ENCODE results near the gene DNAJB1. TPM values are rescaled to one million over a fixed set of nuclear protein-coding genes. Genes with fewer than 3 reads are reported as not detected.
"Not testable (repeated sequence)": the region's sequence is repeated elsewhere in the genome, so short reads cannot be mapped to it uniquely, and the experiment has no call there.

Gene DNAJB1
- total RNA-seq, 2 experiments from 2014 or later: 89.7 to 100 TPM

DNA sequence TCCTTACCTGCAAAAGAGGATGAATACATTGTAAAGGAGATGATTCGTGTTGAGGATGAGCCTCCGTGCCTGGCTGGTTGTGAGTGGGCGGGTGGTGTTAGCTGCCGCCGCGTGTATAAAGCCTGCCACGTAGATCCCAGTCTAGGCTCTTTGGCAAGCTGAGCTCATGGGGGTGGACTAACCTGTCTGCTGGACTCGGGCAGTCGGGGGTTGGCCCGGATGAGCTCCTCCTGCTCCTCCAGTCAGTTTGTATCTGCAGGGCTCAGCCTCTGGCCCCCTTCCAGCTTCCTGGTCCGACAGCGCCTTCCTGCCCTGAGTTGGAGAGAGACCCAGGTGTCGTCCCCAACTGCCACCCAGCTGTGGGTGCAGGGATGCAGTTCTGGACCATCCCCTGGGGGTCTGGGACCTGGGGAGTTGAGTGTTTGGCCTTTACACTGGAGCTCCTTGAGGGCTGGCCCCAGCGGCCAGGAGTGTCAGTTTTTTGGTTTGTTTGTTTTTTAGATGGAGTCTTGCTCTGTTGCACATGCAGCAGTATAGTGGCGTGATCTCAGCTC, 32.1 kb upstream of the DNAJB1 start:
- H3K4me1 Mint-ChIP-seq: peaks cover 49% of the 10 kb centered on the region
- ChIA-PET CTCF (interaction anchor here (1.1 to 2.0 kb wide), 3 partner anchors 12 to 18 kb away, joined by 3 to 5 read pairs (median 4); no protein-coding TSS in a partner anchor), POLR2A (no interaction called here)

DNA sequence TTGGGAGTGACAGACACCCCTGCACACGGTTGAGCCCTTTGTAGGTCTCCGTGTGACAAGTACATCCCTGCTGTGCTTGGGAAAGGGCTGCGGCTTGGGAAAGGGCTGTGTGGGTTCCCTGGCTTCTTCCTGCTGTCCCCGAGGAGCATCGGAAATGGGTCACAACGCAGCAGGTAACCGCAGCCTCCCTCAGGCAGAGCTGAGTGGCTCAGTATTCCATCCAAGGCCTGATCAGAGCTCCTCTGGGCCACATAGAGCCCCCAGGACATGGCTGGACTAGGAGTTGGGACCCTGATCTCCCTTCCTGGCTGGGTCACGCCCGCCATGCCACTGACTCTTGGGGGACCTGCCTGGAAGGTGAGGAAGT, 27.5 kb upstream of the DNAJB1 start:
- H3K36me3 Mint-ChIP-seq (ENCODE audit: low read depth): peaks cover 19% of the 10 kb centered on the region
- no peaks in the 10 kb centered on the region for H3K9me3 Mint-ChIP-seq
- no peaks in the 10 kb centered on the region for H3K27me3 Mint-ChIP-seq
- peak overlapping the region; percentile 31 for H3K27ac Mint-ChIP-seq
- ChIA-PET CTCF (interaction anchor here (0.6 to 1.7 kb wide), 3 partner anchors 11 to 34 kb away, joined by 3 to 6 read pairs (median 3); no protein-coding TSS in a partner anchor), POLR2A (no interaction called here)
- peaks cover 28% of the 10 kb centered on the region for H3K4me1 Mint-ChIP-seq
- H3K4me3 Mint-ChIP-seq: no peak overlapping the region
- DNase-seq: no peak

More for the DNA sequence above, 32.1 kb upstream of the DNAJB1 start:
- H3K27me3 Mint-ChIP-seq: no peaks in the 10 kb centered on the region
- no peaks in the 10 kb centered on the region for H3K9me3 Mint-ChIP-seq
- no peak for DNase-seq
- H3K27ac Mint-ChIP-seq: peak overlapping the region; percentile 88
- peaks cover 16% of the 10 kb centered on the region for H3K36me3 Mint-ChIP-seq (ENCODE audit: low read depth)
- no peak overlapping the region for H3K4me3 Mint-ChIP-seq

DNA sequence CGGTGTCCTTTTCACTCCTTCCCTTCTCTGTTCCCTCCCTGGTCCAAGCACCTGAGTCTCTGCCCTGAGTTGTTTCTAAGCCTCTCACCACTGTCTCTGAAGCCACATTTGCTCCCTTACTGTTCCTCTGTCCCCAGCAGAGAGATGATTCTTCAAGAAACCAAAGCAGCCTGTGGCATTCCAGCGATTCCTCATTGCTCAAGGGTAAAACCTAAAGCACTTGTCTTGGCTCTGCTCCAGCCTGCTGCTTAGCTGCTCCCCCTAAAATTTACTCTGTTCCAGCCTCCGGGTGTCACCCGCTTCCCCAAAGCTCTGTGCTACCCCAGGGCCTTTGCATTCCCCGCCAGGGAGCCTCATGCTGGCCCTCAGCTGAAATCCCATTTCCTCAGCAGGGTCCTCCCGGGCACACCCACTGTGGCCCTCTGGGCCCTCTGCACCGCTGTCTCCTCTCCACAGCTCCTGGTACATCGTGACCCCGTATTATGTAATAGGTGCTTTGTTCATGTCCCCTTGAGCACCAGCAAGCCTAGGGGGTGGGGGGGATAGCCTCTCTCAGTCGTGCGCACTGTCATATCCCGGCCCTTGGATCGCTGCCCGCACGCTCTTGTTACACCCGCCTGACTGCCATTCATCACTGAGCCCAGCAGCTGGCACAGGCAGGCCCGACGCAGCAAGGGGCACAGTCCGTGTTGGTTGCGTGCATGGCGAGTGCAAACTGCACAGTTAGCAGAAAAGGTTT, 26.9 kb upstream of the DNAJB1 start:
- Mint-ChIP-seq H3K4me1 (peaks cover 23% of the 10 kb centered on the region), H3K9me3 (no peaks in the 10 kb centered on the region), H3K36me3 (ENCODE audit: low read depth) (peaks cover 17% of the 10 kb centered on the region), H3K4me3 (no peak overlapping the region), H3K27ac (no peak overlapping the region), H3K27me3 (no peaks in the 10 kb centered on the region)
- no peak for DNase-seq
- ChIA-PET CTCF (interaction anchor here (0.6 to 1.6 kb wide), 4 partner anchors 11 to 48 kb away, joined by 3 to 5 read pairs (median 3); no protein-coding TSS in a partner anchor), POLR2A (no interaction called here)

GRCh38 chr19:14544047-14544446, 25.9 kb upstream of the DNAJB1 start:
- Mint-ChIP-seq H3K4me1 (peaks cover 25% of the 10 kb centered on the region), H3K27me3 (no peaks in the 10 kb centered on the region), H3K9me3 (no peaks in the 10 kb centered on the region), H3K27ac (no peak overlapping the region), H3K4me3 (no peak overlapping the region), H3K36me3 (ENCODE audit: low read depth) (peaks cover 17% of the 10 kb centered on the region)
- ChIA-PET CTCF (interaction anchor here (1.6 kb wide), 1 partner anchor 13 kb away, joined by 5 read pairs; no protein-coding TSS in a partner anchor), POLR2A (no interaction called here)
- no peak for DNase-seq

DNA sequence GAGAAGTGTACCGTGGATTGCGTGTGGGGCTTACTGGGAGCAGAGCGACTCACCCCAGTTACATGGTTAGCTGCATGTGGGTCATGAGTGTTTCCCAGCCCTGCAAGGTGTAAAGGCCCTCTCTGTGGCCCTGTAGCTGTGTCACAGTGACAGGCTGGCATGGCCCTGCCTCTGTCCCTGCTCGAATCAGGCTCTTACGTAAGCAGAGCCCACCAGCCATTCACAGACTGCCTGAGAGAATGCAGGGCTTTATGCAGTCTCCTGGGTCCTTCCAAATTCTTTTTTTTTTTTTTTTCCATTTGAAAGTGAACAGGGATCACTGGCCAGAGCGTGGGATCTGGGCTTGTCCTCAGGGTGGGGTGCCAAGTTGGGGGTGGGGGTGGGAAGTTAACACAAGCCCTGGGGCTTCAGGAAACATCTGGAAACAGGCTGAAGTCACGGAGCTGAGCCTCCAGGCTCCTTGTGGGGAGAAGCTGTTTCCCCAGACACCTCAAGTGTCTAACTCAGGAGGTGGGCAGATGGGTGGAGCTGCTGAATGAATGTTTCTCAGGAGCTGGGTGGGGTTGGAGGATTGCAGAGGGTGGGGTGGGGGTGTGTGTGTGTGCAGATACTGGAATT, 24.6 kb upstream of the DNAJB1 start:
- no peaks in the 10 kb centered on the region for H3K9me3 Mint-ChIP-seq
- CTCF ChIA-PET: interaction anchor here (1.2 kb wide), 2 partner anchors 11 to 30 kb away, joined by 3 to 5 read pairs; no protein-coding TSS in a partner anchor
- DNase-seq: no peak
- no peaks in the 10 kb centered on the region for H3K27me3 Mint-ChIP-seq
- H3K4me3 Mint-ChIP-seq: no peak overlapping the region
- H3K36me3 Mint-ChIP-seq (ENCODE audit: low read depth): peaks cover 8% of the 10 kb centered on the region
- H3K27ac Mint-ChIP-seq: no peak overlapping the region
- POLR2A ChIA-PET: no interaction called here
- H3K4me1 Mint-ChIP-seq: peaks cover 23% of the 10 kb centered on the region

- H3K4me1 Mint-ChIP-seq: peaks cover 25% of the 10 kb centered on the region
- H3K4me3 Mint-ChIP-seq; DNase-seq; POLR2A ChIA-PET; H3K27me3 Mint-ChIP-seq; H3K36me3 Mint-ChIP-seq (ENCODE audit: low read depth); H3K9me3 Mint-ChIP-seq; H3K27ac Mint-ChIP-seq: not testable (repeated sequence)
- CTCF ChIA-PET: interaction anchor here (0.7 kb wide), 1 partner anchor 131 kb away, joined by 3 read pairs; no protein-coding TSS in a partner anchor
These were observed 23.8 kb upstream of the DNAJB1 start for GRCh38 chr19:14541979-14542378.

GRCh38 chr19:14540741-14541525, 22.7 kb upstream of the DNAJB1 start:
- H3K27me3 Mint-ChIP-seq: no peaks in the 10 kb centered on the region
- no peak overlapping the region for H3K27ac Mint-ChIP-seq
- no peak overlapping the region for H3K4me3 Mint-ChIP-seq
- H3K9me3 Mint-ChIP-seq: no peaks in the 10 kb centered on the region
- no peak for DNase-seq
- ChIA-PET CTCF (interaction anchor here (0.6 kb wide), 1 partner anchor 16 kb away, joined by 4 read pairs; no protein-coding TSS in a partner anchor), POLR2A (no interaction called here)
- H3K4me1 Mint-ChIP-seq: peaks cover 24% of the 10 kb centered on the region
- peaks cover 8% of the 10 kb centered on the region for H3K36me3 Mint-ChIP-seq (ENCODE audit: low read depth)

DNA sequence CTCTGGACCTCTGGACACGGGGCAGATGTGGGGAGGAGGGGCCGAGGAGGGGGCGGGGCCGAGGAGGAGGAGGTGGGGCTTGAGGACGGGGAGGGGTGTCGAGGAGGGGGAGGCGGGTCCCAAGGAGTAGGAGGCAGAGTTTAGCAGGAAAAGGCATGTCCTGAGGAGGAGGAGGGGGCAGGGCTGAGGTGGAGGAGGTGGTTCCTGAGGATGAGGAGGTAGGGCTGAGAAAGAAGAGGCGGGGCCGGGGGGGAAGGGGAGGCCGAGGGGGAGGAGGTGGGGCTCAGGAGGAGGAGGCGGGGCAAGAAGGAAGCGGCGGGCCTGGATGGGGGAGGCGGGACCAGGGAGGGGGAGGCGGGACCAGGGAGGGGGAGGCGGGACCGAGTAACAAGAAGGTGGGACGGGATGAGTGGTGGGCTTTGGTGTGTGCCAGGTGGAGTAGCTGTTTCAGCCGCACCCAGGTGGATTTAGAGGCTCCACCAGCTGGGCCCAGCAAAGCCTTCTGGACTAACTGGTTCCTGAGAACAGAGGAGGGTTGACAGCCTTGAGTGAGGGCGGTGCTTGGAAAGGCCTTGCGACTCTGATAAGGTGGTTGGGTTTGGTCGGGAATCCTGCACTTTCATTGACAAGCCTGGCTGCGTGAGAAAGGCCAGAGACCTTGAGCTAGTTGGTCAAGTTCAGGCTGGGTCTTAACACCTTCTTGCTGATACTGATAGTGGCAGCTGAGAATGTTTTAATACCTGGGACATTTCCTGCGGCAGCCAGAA, 18.9 kb upstream of the DNAJB1 start:
- ChIA-PET POLR2A (no interaction called here), CTCF (interaction anchor here (0.6 to 1.8 kb wide), 2 partner anchors 13 to 17 kb away, joined by 3 to 4 read pairs; no protein-coding TSS in a partner anchor)
- Mint-ChIP-seq H3K36me3 (ENCODE audit: low read depth) (peaks cover 15% of the 10 kb centered on the region), H3K27me3 (no peaks in the 10 kb centered on the region), H3K9me3 (no peaks in the 10 kb centered on the region), H3K27ac (peak overlapping the region; percentile 25), H3K4me1 (peaks cover 26% of the 10 kb centered on the region), H3K4me3 (no peak overlapping the region)
- peak; percentile 68 for DNase-seq

GRCh38 chr19:14533450-14533849, 15.3 kb upstream of the DNAJB1 start:
- CTCF ChIA-PET: no interaction called here
- DNase-seq: no peak
- H3K4me1 Mint-ChIP-seq: peaks cover 39% of the 10 kb centered on the region
- no peaks in the 10 kb centered on the region for H3K27me3 Mint-ChIP-seq
- no peaks in the 10 kb centered on the region for H3K9me3 Mint-ChIP-seq
- H3K27ac Mint-ChIP-seq: no peak overlapping the region
- POLR2A ChIA-PET: no interaction called here
- peaks cover 14% of the 10 kb centered on the region for H3K36me3 Mint-ChIP-seq (ENCODE audit: low read depth)
- no peak overlapping the region for H3K4me3 Mint-ChIP-seq

- CTCF ChIA-PET: no interaction called here
- H3K36me3 Mint-ChIP-seq (ENCODE audit: low read depth): peaks cover 16% of the 10 kb centered on the region
- H3K9me3 Mint-ChIP-seq: no peaks in the 10 kb centered on the region
- H3K4me1 Mint-ChIP-seq: peaks cover 40% of the 10 kb centered on the region
- DNase-seq: no peak
- no peaks in the 10 kb centered on the region for H3K27me3 Mint-ChIP-seq
- H3K27ac Mint-ChIP-seq: peak overlapping the region; percentile 54
- POLR2A ChIA-PET: no interaction called here
- H3K4me3 Mint-ChIP-seq: peak overlapping the region; percentile 81
These were observed 12.3 kb upstream of the DNAJB1 start for GRCh38 chr19:14530506-14530905.

DNA sequence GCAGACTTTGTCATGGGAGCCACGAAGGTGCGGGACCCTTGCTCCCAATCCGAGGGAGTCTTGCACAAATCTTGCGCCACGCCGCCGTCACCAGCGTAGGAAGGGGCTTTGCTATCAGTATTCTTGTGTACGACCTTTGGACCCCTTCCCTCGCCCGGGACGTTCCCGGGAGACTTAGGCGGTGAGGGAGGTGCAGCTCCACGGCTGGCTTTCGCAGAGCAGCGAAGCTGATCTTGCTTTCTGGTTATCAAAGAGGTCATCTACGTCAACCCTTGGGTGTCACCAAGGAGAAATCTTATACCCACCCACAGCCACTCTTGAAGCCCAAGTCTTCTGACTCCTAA, 11.8 kb upstream of the DNAJB1 start:
- H3K27ac Mint-ChIP-seq: peak overlapping the region; percentile 95
- H3K9me3 Mint-ChIP-seq: no peaks in the 10 kb centered on the region
- CTCF ChIA-PET: no interaction called here
- DNase-seq: peak; percentile 37
- peak overlapping the region; percentile 81 for H3K4me3 Mint-ChIP-seq
- POLR2A ChIA-PET: no interaction called here
- H3K36me3 Mint-ChIP-seq (ENCODE audit: low read depth): peaks cover 16% of the 10 kb centered on the region
- peaks cover 40% of the 10 kb centered on the region for H3K4me1 Mint-ChIP-seq
- H3K27me3 Mint-ChIP-seq: no peaks in the 10 kb centered on the region

GRCh38 chr19:14529254-14530004, 11.2 kb upstream of the DNAJB1 start, which contains the start of gene TECR:
TECR (plus strand) TSS chr19:14529594; CDS start chr19:14529697, 103 bp downstream.
- peaks cover 16% of the 10 kb centered on the region for H3K36me3 Mint-ChIP-seq (ENCODE audit: low read depth)
- ChIA-PET CTCF (no interaction called here), POLR2A (no interaction called here)
- peak within 1 kb of the TSS; percentile 95 for H3K27ac Mint-ChIP-seq
- DNase-seq: peak; percentile 100
- no peaks in the 10 kb centered on the region for H3K9me3 Mint-ChIP-seq
- H3K4me3 Mint-ChIP-seq: peak within 1 kb of the TSS; percentile 81
- peaks cover 40% of the 10 kb centered on the region for H3K4me1 Mint-ChIP-seq
- H3K27me3 Mint-ChIP-seq: no peaks in the 10 kb centered on the region
